Gastrocnemius medialis (tissue), 4 donors: Measurements from ENCODE around the gene SKI.

Experiments
- CTCF ChIP-seq, 5 experiments: fragments of 450-650 bp in 3 of 5; fragments of 200-600 bp in 2 of 5; sonication (generic) in 2 of 5; IDR thresholded peaks in 4 of 5; conservative IDR thresholded peaks in 1 of 5; 1 replicate in 4 of 5; 2 replicates in 1 of 5; pipeline ENCODE4 v1.5.1; 2016 to 2019; ENCODE audit warnings: antibody characterized with exemption in 5 of 5, mild to moderate bottlenecking in 3 of 5, moderate library complexity in 3 of 5
- POLR2A ChIP-seq, 2 donors: fragments of 450-650 bp; IDR thresholded peaks; one replicate each; pipeline ENCODE4 v1.6.1; 2017; ENCODE audit warnings: antibody characterized with exemption in 2 of 2, mild to moderate bottlenecking in 2 of 2, moderate library complexity in 2 of 2

- TF ChIP-seq CTCF (IDR thresholded peaks at IDR 0.05 in 4 of 5, conservative IDR thresholded peaks at IDR 0.05 in 1 of 5): no peak
- peak in 1 of 2 donors; percentile 41 for TF ChIP-seq POLR2A (IDR thresholded peaks at IDR 0.05)
Measured at GRCh38 chr1:2231532-2232254, 3.6 kb downstream of the SKI start.
